Neural cell (in vitro differentiated cells): ENCODE measurements around the gene NMB.
"Not testable (repeated sequence)": the region's sequence is repeated elsewhere in the genome, so short reads cannot be mapped to it uniquely, and the experiment has no call there.

Experiments used
- EP300 ChIP-seq: fragments of 450-650 bp; conservative IDR thresholded peaks from 2 replicates; pipeline ENCODE4 v1.6.1; 2014; ENCODE audit warnings: antibody characterized with exemption, mild to moderate bottlenecking, moderate library complexity; ENCODE audit not compliant: poor library complexity, severe bottlenecking
- EZH2 ChIP-seq: fragments of 200-600, 300-800 bp; shearing (Covaris generic), sonication (generic); IDR thresholded peaks from 2 replicates; pipeline ENCODE4 v1.6.1; 2014; ENCODE audit warnings: antibody characterized with exemption, low read length, borderline replicate concordance, mild to moderate bottlenecking; ENCODE audit not compliant: insufficient read depth, poor library complexity, severe bottlenecking
- MXI1 ChIP-seq: fragments of 450-650 bp; conservative IDR thresholded peaks from 2 replicates; pipeline ENCODE4 v1.6.1; 2014; ENCODE audit warnings: antibody characterized with exemption, mild to moderate bottlenecking; ENCODE audit not compliant: poor library complexity, severe bottlenecking
- POLR2AphosphoS5 ChIP-seq: IDR thresholded peaks from 2 replicates; pipeline ENCODE4 v1.6.1; 2012
- SMC3 ChIP-seq: fragments of 450-650 bp; conservative IDR thresholded peaks from 2 replicates; pipeline ENCODE4 v1.6.1; 2014; ENCODE audit warnings: antibody characterized with exemption, mild to moderate bottlenecking, moderate library complexity; ENCODE audit not compliant: poor library complexity
- TAF1 ChIP-seq: IDR thresholded peaks from 2 replicates; pipeline ENCODE4 v1.6.1; 2012; ENCODE audit warnings: low read depth
- TF ChIP-seq, protein P1 (sequence below): fragments of 450-650 bp; IDR thresholded peaks from 2 replicates; pipeline ENCODE4 v1.5.1; 2014; ENCODE audit warnings: antibody characterized with exemption, mild to moderate bottlenecking, moderate library complexity; ENCODE audit not compliant: poor library complexity, severe bottlenecking
- TF ChIP-seq, protein P2 (sequence below): IDR thresholded peaks from 2 replicates; pipeline ENCODE4 v1.6.1; 2012; ENCODE audit warnings: borderline replicate concordance

DNA sequence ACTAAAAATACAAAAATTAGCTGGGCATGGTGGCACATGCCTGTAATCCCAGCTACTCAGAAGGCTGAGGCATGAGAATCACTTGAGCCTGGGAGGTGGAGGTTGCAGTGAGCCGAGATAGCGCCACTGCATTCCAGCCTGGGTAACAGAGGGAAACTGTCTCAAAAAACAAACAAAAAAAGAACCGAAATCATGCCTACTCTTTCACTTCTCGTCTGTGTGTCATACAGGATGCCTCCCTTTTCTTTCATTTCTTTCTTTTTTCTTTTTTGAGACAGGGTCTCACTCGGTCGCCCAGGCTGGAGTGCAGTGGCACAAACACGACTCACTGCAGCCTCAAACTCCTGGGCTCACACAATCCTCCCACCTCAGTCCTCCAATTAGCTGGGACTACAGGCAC lies 28.4 kb upstream of the NMB start:
- not testable (repeated sequence) for TF ChIP-seq EP300, MXI1, TAF1, POLR2AphosphoS5, SMC3, EZH2
- TF ChIP-seq, protein P1, sequence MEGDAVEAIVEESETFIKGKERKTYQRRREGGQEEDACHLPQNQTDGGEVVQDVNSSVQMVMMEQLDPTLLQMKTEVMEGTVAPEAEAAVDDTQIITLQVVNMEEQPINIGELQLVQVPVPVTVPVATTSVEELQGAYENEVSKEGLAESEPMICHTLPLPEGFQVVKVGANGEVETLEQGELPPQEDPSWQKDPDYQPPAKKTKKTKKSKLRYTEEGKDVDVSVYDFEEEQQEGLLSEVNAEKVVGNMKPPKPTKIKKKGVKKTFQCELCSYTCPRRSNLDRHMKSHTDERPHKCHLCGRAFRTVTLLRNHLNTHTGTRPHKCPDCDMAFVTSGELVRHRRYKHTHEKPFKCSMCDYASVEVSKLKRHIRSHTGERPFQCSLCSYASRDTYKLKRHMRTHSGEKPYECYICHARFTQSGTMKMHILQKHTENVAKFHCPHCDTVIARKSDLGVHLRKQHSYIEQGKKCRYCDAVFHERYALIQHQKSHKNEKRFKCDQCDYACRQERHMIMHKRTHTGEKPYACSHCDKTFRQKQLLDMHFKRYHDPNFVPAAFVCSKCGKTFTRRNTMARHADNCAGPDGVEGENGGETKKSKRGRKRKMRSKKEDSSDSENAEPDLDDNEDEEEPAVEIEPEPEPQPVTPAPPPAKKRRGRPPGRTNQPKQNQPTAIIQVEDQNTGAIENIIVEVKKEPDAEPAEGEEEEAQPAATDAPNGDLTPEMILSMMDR: not testable (repeated sequence)
- TF ChIP-seq, protein P2, sequence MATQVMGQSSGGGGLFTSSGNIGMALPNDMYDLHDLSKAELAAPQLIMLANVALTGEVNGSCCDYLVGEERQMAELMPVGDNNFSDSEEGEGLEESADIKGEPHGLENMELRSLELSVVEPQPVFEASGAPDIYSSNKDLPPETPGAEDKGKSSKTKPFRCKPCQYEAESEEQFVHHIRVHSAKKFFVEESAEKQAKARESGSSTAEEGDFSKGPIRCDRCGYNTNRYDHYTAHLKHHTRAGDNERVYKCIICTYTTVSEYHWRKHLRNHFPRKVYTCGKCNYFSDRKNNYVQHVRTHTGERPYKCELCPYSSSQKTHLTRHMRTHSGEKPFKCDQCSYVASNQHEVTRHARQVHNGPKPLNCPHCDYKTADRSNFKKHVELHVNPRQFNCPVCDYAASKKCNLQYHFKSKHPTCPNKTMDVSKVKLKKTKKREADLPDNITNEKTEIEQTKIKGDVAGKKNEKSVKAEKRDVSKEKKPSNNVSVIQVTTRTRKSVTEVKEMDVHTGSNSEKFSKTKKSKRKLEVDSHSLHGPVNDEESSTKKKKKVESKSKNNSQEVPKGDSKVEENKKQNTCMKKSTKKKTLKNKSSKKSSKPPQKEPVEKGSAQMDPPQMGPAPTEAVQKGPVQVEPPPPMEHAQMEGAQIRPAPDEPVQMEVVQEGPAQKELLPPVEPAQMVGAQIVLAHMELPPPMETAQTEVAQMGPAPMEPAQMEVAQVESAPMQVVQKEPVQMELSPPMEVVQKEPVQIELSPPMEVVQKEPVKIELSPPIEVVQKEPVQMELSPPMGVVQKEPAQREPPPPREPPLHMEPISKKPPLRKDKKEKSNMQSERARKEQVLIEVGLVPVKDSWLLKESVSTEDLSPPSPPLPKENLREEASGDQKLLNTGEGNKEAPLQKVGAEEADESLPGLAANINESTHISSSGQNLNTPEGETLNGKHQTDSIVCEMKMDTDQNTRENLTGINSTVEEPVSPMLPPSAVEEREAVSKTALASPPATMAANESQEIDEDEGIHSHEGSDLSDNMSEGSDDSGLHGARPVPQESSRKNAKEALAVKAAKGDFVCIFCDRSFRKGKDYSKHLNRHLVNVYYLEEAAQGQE: not testable (repeated sequence)
